Middle frontal gyrus (tissue), 1 donor: ENCODE results near the gene LAD1.

Source experiments
- DNase-seq: peaks from one replicate; pipeline ENCODE4 v3.0.0-alpha.2; 2015; ENCODE audit warnings: low spot score; ENCODE audit errors: extremely low spot score

Gene LAD1

DNA sequence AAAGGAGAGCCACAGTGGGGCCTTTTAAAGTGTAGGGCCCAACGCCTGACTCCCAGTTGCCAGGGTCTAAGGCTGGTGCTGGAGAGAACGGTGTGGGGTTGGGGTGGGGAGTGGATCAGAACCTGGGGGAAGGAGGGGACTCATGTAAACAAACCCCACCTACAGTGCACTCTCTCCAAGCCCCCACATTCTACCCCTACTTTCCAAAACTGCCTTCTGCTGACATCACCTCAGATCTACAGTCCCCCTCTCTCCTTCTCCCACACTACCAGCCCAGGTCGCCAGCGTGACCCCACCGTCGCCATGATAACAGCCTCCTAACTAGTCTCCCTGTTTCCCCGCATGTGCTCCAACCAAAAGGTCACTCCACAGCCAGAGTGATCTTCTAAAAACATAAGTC, 48.2 kb downstream of the LAD1 start:
- no peak for DNase-seq

GRCh38 chr1:201350361-201350725, 48.8 kb downstream of the LAD1 start:
- DNase-seq, result no peak

DNA sequence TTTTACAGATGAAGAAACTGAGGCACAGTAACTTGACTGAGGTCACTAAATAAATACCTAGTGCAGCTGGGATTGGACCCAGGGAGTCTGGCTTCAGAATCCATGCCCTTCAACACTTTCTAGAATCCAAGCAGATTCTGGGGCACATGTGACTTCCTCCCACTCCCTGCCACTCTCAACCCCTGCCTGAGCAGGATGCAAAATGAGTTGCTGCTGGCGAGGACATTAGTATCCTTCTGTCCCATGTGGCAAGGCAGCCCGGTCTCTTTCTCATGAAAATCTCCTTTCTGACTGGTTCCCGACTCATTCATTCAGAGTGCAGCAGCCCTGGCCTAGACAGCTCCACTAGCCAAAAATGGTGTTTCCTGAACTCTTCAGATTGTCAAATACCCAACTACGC, 50.0 kb downstream of the LAD1 start:
- no peak for DNase-seq

DNA sequence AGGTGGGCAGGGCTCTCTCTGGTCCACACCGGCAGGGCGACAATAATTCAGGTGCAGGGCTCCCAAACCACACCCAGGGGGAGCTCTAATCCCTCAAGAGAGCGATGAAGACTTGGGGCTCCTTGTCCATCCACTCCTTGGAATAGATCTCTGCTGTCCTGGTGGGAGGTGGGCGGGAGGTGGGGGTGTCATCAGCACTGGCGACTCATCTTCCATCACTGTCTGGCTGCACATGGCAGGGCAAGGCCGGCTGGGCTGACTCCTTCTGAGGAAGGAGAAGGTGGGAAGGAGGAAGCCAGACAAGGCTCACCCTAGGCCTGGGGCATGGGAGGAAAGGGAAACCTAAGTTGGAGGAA, 50.9 kb downstream of the LAD1 start:
- no peak for DNase-seq

DNA sequence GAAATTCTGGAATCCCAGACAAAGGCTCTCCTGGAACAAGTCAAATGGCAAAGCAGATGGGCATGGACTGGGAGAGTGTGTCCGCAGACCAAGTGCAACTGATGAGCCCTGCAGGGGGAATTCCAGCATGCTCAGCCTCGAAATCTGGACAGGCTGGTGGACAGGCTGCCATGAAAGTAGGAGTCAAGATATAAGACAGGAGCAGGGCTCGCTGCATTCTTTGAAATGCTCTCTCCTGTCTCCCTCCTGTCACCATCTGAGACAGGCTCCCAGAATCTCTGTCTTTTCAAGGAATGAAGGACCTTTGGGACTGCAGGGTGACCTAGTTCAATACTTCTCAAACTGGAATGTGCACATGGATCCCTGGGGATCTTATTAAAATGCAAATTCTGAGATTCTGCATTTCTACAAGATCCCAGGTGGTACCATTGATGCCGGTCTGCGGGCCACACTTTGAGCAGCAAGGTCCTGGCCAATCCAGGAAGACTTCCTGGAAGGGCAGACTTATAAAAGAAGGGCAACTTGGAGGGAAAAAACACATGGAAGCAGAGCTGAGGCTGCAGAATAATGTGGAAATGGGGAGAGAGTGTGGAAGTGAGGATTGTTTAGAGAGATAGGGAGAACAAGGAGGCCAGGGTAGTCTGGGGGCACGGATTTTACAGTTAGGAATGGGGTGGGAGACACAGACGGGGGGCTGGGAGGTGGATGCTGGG, 51.5 kb downstream of the LAD1 start:
- no peak for DNase-seq

- DNase-seq, result no peak
These were observed 52.1 kb downstream of the LAD1 start for GRCh38 chr1:201346987-201347386.

GRCh38 chr1:201346337-201346939, 52.7 kb downstream of the LAD1 start:
- DNase-seq, result no peak

GRCh38 chr1:201345081-201345355, 54.1 kb downstream of the LAD1 start:
- DNase-seq, result no peak

- no peak for DNase-seq
These were observed 54.7 kb downstream of the LAD1 start for GRCh38 chr1:201344206-201345080.

DNA sequence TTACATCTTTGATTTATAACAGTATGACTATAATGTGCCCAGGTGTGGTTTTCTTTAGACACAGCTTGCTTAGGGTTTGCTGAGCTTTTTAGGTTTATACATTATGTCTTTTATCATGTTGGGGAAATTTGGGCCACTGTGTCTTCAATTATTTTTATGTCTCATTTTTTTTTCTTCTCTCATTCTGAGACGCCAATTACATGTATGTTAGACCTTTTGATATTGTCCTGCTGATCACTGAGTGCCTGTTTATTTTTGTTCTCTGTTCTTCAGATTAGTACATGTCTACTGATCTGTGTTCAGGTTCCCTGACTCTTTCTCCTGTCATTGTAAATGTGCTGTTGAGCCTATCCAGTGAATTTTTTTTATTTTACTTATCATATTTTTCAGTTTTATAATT, 57.7 kb downstream of the LAD1 start:
- no peak for DNase-seq

DNA sequence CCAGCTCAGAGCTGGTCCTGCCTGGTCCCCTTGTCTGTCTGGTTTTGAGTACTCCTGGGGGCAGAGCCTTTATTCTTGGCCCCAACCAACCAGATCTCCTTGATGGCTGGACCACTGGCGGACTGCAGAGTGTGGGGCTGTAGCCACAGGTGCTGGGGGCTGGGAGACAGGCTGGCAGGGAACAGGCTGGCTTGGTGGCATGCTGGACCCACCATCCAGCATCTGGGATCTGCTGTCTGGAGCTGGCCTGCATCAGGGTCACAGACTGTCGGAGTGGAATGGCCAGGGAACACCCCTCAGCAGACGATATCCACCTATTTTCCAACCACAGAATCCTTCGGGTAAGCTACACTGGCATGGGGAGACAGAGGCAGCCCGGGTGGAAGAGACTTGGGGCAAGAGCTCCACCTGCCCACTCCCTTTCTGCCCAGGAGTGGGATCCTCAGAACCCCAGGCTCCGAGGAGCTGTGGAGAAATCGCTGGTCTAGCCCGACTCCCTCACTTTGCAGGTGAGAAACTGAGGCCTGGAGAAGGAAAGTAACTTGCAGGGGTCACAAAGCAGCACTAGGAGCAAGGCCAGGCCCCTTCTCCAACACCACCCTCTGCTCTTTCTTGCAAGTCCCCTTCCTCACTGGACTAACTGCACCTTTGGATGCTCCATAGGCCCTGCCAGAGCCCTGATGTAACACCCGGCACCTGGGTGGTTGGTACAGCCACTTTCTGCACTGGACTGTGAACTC, 62.2 kb downstream of the LAD1 start:
- no peak for DNase-seq

DNA sequence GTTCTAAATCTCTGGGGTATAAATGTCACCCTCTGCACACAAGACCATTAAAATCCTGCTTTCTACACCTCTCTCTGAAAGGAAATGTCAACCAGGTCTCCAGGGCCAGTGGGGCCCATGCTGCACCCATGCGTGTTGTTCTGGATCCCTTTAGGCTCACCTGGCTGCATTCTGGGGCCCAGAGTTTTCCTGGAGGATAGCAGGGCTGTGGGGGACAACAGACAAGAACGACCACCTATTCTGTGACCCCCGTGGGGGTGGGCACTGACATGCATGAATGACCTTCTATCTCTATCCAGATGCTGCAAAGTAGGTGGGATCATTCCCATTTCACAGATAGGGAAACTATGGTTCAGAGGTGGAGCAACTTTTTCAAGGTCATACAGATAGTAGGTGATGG, 63.2 kb downstream of the LAD1 start:
- no peak for DNase-seq

DNA sequence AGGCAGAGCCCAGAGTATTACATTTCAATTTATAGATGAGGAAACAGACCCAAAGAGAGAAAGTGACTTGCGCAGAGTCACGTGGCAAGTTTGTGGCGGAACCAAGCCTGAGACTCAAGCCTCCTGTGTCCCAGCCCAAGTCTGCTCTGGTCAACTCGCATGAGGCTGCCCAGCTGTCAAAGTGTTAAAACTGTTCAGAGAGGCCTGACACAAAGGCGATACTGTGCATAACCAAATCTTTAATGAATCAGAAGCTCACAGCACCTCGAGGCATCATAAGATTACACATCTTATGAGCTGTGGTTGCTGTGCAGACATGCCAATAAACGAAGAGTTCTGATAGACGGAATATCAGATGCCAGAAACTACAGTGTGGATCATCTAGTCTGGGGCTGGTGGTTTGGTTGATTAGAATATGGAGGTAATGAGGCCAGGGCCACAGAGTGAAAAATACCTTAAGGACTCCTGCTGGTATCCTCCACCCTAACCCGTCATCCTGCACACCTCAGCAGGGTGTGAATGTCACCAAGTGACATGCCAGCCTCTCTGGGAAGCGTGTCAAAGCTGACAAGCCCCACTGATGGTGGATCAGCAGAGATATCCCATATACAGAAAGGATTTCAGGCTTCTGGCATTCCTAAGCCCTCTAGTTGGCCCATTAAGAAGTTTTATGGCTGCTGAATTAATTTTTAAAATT, 63.8 kb downstream of the LAD1 start:
- no peak for DNase-seq

- no peak for DNase-seq
These were observed 64.6 kb downstream of the LAD1 start for GRCh38 chr1:201334325-201335173.

DNA sequence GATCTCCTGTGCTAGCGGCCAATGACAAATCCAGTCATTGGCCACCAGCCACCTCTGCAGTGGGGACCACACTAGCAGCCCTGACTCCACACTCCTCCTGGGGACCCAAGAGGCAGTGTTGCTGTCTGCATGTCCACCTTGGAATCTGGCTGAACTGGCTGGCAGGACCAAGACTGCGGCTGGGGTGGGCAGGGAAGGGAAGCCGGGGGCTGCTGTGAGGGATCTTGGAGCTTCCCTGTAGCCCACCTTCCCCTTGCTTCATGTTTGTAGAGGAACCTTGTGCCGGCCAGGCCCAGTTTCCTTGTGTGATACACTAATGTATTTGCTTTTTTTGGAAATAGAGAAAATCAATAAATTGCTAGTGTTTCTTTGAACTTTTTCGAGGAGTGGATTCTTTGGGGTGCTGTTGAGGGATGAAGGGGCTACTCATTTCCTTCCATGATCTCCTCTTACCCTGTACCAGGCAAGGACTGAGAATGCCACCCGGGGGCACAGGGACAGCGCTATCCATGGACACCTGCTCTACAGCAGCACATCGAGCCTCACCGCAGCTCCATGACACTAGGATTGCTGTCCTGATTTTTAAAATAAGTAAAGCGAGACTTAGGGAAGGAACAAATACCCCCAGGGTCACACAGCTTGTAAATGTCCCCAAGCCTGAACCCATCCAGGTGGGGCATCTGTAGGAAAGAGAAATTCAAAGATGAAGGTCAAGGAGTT, 66.3 kb downstream of the LAD1 start:
- no peak for DNase-seq

- no peak for DNase-seq
These were observed 67.1 kb downstream of the LAD1 start for GRCh38 chr1:201332021-201332420.

DNA sequence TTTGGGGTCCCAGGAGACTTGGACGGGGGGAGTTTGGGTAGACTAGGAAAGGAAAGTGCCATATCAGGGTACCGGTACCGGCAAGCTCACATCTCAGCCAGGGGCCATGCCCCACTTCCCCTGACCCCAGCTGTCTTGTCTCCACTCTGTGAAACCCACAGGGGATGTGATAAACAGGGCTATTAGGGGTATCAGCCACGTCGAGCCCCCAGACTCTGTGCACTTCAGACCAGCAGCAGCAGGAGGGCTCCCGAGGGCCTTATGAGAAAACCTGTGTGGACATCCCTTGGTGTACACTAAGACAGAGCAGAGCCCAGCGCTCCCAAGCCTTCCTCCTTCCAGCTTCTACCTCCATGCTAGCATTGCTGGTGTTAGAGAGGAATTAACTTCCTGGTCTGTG, 68.0 kb downstream of the LAD1 start:
- no peak for DNase-seq
